Measurements from ENCODE around the gene PHF2. TPM values are rescaled to one million over a fixed set of nuclear protein-coding genes. Genes with fewer than 3 reads are reported as not detected.

PHF2 gene
- total RNA-seq, 1 donor from 2014 or later = 25.4 TPM

DNA sequence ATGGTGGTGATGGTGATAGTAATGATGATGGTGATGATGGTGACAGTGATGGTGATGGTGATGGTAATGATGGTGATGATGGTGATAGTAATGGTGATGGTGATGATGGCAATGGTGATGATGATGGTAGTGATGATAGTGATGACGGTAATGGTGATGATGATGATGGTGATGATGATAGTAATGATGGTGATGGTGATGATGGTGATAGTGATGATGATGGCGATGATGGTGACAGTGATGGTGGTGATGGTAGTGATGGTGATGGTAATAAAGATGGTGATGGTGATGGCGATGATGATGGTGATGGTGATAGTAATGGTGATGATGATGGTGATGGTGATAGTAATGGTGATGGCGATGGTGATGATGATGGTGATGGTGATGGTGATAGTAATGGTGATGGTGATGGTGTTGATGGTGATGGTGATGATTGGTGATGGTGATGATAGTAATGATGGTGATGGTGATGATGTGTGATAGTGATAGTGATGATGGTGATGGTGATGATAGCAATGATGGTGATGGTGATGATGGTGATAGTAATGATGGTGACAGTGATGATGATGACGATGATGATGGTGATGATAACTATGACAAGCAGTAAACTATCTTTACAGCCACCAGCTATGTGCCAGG, 38.6 kb downstream of the PHF2 start:
- intact Hi-C loops (cut with DNase I) = no loop called here
- ATAC-seq (ENCODE audit: poor library complexity) (no peak), DNase-seq (no peak)

DNA sequence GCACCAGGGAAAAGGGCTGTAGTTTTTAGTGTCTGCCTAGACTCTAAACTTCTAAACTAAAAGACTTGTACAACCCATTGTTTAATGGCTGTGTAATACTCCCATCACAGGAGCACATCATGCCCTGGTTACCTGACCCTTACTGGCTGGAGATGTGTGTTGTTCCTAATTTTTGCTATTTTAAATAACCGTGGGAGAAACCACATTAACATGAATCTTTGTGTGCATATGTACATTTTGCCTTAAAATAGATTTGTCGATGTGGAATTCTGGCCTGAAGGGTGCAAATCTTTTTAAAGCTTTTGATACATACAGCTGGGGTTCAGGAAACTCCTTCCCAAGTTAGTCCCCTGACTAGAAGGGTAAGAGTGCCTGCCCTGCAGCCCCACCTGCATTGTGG, 39.7 kb downstream of the PHF2 start:
- ATAC-seq (ENCODE audit: poor library complexity) (no peak), DNase-seq (no peak)
- intact Hi-C loops (cut with DNase I) = no loop called here

DNA sequence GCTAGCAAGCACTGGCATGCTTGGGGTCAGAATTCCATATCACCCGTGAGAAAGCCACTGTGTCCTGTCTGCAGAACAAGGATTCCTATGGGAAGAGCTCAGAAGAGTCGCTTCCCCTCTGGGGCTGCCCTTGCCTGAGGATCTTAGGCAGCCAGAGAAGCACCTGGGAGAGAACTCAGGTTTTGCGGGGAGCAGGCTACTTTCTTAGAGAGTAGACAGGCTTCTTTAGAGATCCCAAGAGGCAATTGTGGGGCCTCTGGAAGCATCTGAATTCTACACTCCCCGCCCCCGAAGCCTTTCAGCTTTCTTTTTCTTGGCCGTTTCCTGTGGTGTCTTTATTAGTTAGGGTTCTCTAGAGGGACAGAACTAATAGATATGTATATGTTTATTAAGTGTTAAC, 40.9 kb downstream of the PHF2 start:
- intact Hi-C loops (cut with DNase I) = no loop called here
- ATAC-seq (ENCODE audit: poor library complexity) (no peak), DNase-seq (no peak)

DNA sequence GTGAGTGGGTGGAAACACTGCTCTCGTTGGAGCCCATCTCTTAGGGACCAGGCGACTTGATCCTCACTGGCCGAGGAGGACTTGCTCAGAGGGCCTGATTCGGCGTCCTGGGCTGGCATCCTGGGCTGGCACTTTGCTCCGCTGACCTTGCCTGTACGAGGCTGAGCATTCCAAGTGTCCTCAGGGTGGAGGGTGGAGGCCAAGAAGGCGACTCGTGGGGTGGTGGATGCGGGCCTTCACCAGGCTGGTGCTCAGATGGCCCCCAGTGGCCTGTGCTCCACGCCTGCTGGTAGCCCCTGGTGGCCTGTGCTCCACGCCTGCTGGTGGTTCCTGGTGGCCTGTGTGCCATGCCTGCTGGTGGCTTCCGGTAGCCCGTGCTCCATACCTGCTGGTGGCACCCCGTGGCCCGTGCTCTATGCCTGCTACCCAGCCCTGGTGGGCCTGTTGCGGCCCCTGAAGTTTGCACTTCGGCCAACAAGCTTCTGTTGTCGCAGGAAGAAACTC, 42.9 kb downstream of the PHF2 start:
- ATAC-seq (ENCODE audit: poor library complexity) = no peak
- intact Hi-C loops (cut with DNase I) = no loop called here
- DNase-seq = no peak

DNA sequence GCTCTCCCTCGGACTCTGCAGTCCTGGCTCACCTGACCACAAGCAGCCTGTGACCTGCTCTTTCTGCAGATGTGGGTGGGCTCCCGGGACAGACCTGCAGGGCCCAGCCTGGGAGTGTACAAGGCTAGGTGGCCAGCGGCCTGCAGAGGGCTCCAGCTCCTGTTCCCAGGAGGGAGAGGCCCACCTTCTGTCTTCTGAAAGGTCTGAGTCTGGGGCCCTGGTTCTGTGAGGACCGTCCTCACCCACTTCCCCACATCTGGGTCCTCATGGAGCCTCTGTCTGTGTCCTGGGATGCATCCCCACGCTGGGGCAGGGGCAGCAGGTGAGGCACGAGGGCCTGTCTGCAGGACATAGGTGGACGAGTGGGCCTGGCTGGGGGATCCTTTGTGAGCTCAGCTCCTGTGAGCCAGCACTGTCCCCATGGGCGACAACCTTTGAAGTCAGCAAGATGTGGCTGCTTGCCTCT, 43.7 kb downstream of the PHF2 start:
- DNase-seq = no peak
- peak; percentile 6 for ATAC-seq (ENCODE audit: poor library complexity)
- intact Hi-C loops (cut with DNase I) = no loop called here

DNA sequence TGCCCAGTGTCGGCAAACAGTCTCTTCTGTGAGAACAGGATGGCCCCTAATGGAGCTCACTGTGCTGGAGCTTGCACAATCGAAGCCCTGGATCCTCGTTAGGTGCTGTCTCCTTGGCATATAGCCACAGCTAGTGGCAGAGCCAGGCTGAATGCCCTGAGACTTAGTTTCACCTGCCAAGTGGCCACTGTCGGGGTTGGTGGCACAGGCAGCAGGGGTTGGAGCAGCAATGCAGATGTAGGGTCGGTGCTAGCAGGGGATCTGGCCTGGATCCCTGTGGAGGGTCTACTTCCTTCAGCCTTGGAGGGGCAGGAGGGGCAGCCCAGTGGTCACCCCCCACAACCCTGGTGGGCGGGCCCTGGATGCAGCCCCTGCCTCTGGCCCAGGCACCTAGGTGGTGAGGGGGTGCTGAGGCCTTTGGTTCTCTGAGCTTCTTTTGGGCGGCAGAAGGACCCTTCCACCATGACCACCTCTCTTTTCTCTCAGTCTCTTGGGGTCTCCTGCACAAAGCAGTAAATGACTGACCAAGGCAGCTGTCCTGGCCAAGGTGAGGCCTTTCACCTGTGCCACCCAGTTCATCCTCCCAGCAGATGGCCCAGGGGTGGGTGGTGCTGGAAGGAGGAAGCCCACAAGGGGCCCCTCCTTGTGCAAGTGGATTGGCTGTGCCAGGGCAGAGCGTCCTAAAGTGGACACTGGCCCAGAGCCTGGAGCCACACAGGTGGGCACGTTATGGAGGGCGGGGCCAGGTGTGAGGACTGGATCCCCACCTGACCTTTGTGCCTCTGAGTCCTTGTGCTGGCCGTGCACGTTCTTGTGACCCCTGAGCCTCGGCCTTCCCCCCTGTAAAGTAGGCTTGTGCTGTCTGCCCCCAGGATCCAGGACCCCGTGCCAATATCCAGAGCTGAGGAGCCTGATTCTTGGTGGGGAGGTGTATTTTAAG, 44.8 kb downstream of the PHF2 start:
- peak; percentile 88 for ATAC-seq (ENCODE audit: poor library complexity)
- intact Hi-C loops (cut with DNase I) = no loop called here
- no peak for DNase-seq

DNA sequence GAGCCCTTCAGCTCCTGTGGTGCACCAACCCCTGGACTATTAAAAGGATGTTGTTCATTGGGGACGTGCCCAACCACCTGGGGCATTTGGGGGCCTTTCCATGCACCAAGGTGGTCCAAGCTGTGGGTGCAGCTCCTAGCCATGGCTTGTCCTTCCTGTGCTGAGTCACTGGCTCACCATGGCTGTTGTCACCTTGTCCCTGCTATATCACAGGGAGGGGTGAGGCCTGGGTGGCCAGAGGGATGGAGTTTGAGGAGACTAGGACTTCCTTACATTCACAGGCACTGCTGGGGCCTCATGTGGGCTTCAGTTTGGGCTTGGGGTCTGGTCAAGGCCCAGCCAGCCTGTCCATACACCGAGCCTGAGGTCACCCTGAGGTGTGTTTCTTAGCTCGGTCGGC, 45.5 kb downstream of the PHF2 start:
- DNase-seq = no peak
- no peak for ATAC-seq (ENCODE audit: poor library complexity)
- intact Hi-C loops (cut with DNase I) = no loop called here

DNA sequence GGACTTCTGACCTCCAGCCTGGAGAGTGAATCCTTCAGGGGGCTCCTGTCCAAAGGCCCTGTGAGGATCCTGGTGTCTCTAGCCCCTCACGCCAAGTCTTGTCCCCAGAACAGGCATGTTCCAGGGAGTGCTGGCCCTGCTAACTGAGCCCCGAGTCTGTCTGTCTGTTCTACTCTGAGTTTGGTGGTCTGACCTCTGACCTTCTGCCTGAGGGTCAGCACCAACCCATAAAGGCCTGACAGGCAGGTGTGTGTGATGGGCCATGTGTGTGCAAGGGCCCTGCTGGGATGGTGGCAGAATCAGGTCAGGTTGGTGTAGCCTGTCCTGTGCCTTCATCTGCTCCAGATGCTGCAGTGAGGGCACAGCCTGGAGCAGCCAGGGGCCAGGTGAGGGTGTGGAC, 46.3 kb downstream of the PHF2 start:
- DNase-seq (no peak), ATAC-seq (ENCODE audit: poor library complexity) (no peak)
- intact Hi-C loops (cut with DNase I) = no loop called here

DNA sequence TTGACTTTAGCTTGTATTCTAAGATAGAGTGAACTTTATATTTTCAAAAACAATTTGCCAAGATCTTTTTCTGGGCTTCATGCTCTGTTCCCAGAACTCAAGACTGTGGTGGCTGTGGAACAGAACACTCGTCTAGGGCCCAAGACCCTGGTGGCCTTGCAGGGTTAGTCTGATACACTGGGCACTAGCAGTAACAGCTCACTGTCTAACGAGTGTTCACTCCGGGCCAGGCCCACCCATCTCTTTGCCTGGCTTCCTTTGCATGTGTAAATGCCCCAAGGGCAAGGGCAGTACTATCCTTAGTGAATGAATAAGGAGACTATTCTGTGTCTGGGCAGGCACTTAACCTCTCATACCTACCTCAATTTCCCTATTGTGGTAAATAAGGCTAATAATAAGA, 47.4 kb downstream of the PHF2 start:
- ATAC-seq (ENCODE audit: poor library complexity) = no peak
- intact Hi-C loops (cut with DNase I) = no loop called here
- no peak for DNase-seq

DNA sequence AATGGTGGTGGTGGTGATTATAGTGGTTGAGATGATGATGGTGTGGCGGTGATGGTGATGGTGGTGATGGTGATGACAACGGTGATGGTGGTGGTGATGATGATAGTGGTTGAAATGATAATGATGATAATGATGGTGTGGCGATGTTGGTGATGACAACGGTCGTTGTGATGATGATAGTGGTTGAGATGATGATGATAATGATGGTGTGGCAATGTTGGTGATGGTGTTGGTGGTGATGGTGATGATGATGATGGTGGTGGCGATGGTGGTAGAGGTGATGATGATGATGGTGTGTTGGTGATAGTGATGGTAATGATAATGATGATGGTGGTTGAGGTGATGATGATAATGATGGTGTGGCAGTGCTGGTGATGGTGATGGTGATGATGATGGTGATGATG, 48.0 kb downstream of the PHF2 start:
- intact Hi-C loops (cut with DNase I) = no loop called here
- ATAC-seq (ENCODE audit: poor library complexity) (no peak), DNase-seq (no peak)

DNA sequence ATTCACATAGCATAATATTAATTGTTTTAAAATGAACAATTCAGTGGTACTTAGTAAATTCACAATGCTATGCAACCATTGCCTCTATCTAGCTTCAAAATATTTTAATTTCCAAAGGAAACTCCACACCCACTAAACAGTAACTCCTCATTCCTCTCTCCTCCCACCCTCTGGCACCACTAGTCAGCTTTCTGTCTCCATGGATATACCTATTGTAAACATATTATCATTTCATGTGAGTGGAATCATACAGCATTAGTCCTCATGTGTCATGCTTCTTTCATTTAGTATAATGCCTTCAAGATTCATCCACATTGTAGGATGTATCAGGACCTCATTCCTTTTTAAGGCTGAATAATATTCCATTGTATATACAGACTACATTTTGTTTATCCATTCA, 48.6 kb downstream of the PHF2 start:
- intact Hi-C loops (cut with DNase I) = no loop called here
- no peak for ATAC-seq (ENCODE audit: poor library complexity)
- no peak for DNase-seq

DNA sequence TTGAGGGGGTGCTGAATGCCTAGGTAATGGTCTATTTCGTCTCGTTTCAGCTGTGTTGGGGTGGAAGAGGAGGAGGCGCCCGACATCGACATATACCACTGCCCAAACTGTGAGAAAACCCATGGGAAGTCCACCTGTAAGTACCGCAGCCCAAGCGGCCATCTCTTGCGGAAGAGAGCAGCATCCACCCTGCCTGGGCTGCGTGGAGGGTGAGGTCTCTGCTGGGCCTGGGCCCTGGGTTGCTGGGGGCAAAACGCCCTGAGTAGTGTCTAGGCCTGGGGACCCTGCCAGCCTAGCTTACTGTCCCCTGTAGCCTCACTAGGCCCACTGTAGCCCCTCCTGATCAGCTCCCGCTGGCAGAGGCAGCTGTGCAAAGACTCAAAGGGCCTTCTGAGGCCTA, 53.5 kb downstream of the PHF2 start:
- intact Hi-C loops (cut with DNase I) = no loop called here
- DNase-seq (no peak), ATAC-seq (ENCODE audit: poor library complexity) (no peak)

DNA sequence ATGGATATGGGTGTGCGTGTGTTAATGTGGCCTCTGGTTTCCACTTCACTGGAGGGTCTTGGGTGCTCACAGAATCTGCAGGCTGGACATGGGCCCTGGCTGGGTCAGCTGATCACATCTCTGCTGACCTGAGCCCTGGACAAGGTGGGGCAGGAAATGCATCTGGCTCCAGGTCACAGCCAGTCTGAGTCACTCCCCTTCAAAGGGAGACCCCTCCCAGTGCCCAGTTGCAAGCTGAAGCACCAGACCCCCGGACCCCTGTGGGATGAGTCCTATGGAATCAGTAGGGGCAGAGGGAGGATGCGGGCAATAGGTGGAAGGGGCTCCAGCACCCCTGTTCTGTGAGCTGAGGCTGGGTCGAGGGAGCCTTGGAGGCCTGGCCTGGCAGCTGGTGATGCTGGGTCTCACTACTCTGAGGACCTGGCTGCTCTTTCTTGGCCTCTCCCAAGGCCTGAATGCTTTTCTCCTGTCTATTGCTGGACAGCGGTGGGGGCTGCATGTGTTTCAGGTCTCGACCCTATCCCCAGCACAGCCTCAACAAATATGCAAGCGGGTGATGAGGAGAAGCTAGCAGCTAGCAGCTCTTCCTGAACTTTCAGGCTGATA, 54.5 kb downstream of the PHF2 start:
- no peak for ATAC-seq (ENCODE audit: poor library complexity)
- DNase-seq = no peak

DNA sequence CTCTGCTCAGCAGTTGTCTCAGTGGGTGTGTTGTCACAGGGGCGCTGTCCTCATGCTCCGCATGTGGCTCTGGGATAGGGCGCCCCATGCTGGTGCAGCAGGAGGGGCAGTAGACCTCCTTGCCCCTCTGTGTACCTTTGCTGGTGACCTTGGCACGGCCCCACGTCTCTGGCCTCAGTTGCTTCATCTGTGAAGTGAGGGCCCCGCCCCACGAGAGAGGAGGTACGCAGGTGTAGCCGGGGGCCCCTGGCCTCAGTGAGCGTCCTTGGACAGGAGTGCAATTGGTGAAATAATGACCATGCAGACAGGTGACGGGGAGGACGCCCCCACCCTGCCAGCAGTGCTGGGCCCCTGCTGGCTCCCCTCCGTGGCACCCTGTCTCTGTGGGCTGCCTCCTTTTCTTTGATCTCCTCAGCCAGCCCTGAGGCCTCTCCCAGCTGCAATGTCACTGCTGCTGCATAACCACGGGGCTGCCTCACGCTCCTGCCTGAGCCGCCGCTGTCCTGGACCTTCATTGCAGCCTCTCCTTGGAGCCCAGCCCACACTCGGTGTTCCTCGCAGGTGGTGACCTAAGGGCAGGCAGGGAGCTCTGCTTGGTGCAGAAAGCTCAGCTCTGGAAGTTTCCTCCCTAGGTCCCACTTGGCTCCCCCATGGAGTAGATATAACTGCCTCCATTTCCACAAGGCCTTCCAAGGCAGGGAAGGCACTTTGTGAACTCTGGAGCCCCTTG, 57.3 kb downstream of the PHF2 start:
- no peak for DNase-seq

More for the DNA sequence above, 54.5 kb downstream of the PHF2 start:
- intact Hi-C loops (cut with DNase I) = no loop called here

DNA sequence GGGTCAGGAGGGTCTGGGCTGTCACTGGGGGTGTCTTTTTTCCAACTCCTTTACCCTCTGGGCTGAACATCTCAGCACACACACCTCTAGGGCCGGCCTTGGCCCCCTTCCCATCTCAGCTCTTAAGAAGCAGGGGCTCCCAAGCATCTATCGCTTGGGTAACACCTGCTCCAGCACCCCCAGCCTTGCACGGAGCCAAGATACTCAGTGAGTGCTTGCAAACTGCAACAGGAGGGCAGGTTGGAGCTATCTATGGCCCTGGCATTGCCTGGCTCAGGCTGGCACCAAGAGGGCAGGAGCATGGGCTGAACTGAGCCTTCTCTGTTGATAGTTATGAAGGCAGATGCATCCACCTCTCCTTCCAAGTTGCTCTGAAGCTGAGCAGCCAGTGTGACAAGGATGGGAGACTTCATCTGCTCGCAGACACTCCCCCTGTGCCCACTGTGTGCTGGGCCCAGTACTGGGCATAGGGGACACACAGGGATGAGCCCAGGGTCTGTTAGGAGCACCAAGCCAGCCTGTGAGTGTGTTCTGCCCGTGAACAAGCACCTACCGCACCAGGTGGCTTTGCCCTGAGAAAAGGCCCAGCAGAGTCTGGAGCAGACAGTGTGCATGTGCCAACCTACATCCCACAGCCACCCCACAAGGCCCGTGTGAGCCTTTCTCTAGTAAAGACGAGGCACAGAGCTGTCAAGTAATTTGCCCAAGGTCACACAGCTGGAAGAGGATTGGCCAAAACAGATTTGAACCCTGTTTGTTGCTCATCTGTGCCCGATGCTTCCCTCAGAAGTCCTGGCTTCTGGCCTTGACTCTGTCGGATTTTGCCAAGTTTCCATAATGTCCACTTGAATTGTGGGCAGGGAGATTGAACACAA, 58.2 kb downstream of the PHF2 start:
- ATAC-seq (ENCODE audit: poor library complexity) (no peak), DNase-seq (no peak)
- intact Hi-C loops (cut with DNase I) = no loop called here

More for the DNA sequence above, 57.3 kb downstream of the PHF2 start:
- intact Hi-C loops (cut with DNase I) = no loop called here
- no peak for ATAC-seq (ENCODE audit: poor library complexity)

DNA sequence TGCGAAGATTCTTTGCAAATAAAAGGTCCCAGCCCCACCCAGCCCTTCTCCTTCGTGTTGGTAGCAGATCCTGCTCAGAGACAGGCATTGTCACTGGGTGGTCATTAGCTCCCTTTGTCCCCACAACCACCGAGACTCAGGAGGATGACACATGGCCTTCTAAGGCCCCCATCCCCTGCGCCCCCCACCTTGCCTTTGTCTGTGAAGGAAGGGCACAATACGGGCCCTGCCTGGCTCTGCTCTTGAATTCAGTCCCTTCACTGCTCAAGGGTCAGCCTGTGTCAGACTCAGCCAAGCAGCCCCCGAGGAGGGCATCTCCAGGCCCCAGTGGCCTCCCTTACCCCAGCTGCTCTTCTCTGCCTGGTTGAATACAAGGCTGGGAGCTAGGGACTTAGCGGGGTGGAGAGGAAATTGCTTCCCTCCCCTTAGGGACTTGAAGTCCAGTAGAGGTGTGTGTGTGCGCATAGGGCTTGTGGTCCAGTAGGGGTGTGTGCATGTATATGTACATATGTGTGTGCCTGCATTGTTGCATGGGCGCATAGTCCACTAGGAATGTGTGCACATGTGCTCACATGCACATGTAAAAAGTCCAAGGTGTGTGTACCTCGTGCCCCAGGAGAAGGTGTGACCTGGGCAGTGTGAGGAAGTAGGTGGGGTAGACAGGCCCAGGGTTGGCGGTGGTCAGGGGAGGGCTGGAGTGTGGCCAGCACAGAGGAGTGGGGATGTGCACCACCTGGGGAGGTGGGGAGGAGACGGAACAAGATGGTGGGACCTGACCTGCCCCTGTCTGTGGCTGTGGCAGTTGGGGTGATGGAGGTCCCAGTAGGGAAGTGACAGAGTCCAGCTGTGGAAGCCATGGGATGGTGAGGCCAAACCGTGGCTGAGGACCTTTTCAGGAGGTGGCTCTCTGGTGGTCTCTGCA, 59.1 kb downstream of the PHF2 start:
- peak; percentile 17 for ATAC-seq (ENCODE audit: poor library complexity)
- DNase-seq = no peak
- intact Hi-C loops (cut with DNase I) = no loop called here

DNA sequence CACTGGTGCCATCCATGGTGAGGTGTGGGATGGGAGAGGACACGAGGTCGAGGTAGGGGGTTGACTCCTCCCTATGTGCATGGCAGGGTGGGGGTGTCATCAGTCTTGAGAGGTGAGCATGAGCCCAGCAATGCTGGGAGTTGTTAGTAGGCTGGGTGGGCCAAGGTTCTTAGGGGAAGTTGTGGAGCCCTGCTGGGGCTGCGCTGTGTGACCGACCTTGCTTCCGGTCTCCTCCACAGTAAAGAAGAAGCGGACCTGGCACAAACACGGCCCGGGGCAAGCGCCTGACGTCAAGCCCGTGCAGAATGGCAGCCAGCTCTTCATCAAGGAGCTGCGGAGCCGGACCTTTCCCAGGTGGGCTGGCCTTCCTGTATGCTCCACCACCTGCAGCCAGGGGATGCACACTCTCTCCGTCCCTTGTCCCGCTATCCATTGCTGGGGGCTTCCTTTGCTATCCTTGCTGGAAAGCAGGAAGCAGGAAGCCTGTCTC, 59.8 kb downstream of the PHF2 start:
- no peak for ATAC-seq (ENCODE audit: poor library complexity)
- DNase-seq = no peak

More for the DNA sequence above, 59.8 kb downstream of the PHF2 start:
- intact Hi-C loops (cut with DNase I) = no loop called here

Data from Right ventricle myocardium superior (tissue), 1 donor.